Right hindlimb (tissue), 1 donor: ENCODE data around the gene COPS9.

ENCODE experiments used
- DNase-seq: peaks from one replicate; pipeline ENCODE4 v3.0.0-alpha.2; 2018

The COPS9 gene

DNA sequence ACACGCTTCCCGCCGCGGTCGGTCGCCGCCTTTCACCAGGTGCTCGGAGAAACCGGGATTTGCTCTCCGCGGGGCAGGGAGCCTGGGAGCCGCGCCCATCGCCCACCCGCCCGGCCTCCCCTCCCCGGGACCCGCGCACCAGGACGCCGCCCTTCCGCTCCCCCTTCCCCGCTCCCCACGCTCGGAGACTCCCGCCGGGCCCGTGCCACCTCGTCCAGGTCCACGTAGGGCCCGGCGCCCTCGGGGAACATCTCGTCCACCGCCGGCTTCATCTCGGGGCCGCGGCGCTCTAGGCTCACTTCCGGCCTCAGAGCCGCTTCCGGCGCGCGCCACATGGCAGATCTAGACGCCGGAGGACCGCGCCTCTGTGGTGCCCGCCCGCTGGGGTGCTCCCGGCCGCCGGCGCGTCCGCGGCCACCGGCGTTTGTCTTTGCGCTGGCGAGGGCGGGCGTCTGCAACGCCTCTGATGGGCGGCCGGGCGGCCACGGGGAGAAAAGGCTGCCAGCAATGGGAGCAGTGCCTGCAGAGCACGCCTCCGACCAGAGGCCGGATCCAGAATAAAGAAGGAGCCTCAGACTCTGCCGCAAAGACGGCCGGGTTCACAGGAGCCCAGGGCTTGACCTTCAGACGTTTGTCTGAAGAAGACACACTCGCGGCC is at the start of gene COPS9:
TSS of gene COPS9 (minus strand) at position 293 of the 658 bp plus-strand sequence. CDS start at position 272, 21 bp downstream.
- peak; percentile 92 for DNase-seq

DNA sequence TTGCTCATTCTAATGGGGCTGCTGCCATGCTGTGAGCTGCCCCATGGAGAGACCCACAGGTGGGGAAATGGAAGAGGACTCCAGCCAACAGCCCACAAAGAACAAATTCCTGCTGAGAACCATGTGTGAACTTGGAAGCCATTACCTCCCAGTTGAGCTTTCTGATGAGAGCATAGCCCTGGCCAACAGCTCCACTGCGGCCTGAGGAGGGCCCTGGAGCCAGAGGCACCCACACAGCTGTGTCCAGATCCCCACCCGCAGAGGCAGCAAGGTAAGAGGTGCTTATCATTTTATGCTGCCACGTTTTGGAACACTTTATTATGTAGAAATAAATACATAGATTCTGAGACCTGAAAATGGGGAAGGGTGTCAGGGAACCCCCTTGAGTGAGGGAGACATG is 48.6 kb upstream of the COPS9 start:
- DNase-seq = no peak

DNA sequence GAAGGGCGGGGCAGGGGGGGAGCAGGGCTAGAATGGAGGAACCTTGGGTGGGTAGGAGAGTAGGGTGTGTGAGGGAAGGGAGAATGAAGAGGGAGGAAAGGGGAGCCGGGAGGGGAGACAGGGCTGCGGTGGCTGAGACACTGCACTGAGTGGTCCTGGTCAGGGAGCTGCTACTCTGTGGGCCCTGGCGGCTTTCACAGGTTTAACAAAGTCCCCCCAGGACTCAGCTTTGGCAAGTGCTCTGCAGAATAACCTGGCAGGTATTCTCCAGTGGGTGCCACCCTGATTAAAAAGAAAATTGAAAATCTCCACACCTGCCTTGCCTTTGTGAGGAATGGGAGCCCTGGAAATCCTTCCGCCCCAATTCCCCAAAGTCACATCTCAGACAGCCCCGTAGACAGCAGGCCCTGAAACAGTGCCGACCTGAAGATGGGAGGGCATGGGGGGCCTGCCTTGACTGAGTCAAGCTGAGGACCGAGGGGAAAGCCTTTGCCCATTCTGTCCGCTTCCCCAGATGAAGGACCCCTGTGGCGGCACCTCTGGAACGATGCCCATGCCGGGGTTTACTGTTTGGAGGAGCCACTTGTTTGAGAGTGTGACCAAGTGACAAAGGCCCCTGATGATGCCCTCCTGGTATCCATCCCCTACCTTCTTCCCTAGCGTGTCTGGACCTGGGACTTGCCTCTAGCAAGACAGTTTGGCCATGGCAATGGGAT is 47.9 kb upstream of the COPS9 start:
- DNase-seq = no peak

GRCh38 chr2:240183006-240183874 is 47.1 kb upstream of the COPS9 start:
- DNase-seq = no peak

DNA sequence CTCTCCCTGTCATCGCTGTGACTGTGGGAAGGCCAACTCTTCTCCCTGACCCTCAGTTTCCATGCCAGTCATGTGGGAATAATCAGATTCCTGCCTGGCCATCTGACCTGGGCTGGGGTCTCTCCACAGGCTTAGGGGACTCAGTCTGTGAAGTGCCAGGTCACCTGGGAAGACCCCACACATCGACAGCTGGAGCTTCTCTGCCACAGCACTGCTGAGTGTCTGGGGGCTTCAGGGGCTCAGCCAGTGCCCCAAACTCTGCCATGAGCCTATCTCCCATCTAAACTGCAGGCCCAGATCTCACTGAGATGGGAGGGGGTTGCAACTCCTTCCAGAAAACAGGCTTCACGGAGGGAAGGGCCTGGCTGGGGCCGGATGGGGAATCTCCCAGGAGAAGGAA is 46.4 kb upstream of the COPS9 start:
- DNase-seq = no peak

- no peak for DNase-seq
Observed at GRCh38 chr2:240182001-240182400, 45.9 kb upstream of the COPS9 start.

- no peak for DNase-seq
Observed at GRCh38 chr2:240179941-240180666, 44.0 kb upstream of the COPS9 start.

- no peak for DNase-seq
Observed at GRCh38 chr2:240179186-240179815, 43.2 kb upstream of the COPS9 start.

- DNase-seq = no peak
Observed at GRCh38 chr2:240178564-240178963, 42.5 kb upstream of the COPS9 start.

DNA sequence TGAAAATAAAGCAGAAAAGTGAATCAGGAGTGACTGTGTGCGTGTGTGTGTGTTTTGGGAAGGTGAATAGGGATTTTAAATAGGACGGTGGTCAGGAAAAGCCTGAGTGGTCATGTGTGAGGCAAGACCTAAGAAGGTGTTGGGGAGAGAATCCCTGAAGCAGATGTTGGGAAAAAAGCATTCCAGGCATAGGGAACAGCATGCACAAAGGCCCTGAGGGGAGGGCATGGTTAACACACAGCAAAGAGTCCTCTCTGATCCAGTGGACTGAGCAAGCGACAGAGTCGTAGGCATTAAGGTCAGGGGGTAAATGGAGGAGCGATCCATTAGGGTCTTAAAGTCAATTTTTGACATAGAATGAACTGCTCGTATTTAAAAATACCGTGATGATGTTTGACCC is 38.4 kb upstream of the COPS9 start:
- DNase-seq = no peak

DNA sequence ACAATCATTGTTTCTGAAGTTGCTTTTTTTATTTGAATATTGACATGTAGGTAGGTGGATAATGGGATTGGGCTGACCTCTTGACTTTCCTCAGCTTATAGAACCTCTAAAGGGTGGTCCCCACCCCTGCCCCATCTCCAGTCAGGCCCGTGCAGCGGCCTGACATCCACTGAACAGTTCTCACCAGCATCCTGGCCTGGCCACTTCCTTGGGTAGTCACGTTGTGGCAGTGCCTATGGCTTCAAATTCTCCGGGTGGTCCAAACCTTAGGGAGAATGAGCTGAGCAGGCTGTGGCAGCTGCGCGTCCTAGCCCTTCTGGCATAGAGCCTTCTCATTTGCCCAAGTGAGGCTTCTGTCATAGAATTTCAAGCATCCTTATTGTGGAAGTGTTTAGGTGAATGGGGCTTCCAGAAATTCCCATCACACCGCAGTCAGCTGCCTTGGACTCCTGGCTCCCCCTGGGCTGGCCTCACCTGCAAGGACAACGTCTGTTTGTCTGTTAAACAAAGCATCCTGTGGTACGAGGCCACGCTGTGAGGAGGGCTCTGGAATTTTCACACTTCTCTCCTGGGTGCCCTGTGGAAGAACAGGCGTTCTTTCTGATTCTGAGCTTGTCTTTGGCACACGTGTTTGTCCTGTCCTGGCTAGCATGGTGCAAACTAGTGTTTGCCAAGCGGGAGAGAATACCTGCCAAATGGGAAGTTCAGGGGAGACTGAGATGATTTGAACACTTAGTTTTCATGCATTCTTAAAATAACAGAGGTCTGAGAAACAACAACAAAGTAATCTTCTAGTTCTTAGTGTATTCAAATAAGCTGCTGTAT is 36.2 kb upstream of the COPS9 start:
- DNase-seq = no peak

DNA sequence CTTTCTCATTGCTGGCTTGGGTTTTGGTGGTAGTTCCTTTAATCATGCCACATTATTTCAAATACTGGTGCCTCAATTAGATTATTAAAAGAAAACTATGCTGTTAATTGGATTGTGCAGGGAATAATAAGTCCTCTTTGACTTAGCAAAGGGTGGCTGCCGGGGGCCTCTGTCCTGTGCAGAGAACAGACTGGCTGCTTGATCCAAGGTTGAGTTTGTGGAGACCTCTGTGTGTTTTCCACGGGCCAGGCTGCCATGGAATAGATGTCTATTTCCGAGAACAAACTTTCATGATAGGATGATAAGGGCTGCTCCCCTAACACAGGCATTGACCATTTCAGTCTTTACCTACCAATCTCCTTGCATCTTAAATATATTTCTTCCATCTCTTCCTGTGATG is 34.8 kb upstream of the COPS9 start:
- no peak for DNase-seq

GRCh38 chr2:240170354-240170735 is 34.2 kb upstream of the COPS9 start:
- DNase-seq = no peak

DNA sequence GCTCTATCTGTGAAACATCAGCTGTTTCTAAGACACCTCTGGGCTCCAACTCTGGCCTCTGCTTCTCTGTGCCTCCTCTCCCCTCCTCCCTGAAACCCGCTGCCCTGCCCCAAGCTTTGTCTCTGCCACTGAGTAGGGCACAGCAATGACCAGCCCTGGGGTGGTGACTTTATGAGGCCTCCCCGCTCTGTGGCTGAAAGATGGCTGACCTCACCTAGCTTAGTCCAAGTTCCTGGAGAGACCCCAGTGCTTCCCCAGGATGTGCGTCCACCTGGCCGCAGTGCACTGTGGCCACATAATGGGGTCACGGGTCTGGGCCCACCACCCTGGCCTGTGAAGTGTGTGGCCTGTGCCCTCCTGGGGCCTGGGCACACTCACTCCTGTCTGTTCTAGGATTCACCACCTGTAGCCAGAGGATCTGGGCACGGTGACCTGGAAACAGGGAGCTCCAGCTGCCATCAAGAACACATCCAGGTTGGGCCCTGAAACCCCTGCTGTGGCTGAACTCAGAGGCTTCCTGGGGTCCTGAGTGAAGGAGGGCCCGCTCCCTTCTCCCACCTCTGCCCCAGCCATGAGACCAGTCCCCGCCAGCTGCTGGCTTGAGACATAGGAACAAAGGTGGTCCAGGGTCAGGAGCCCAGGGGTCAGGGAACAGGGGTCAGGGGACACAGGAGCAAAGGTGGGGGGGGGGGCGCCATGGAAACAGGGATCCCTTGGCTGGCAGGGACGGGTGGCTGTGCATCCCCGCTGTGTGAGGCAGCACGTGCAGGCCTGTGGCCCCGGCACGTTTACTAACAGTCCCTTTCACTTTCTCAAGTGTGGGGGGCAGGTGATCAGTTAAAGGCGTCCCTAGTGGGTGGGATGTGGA is 33.6 kb upstream of the COPS9 start:
- no peak for DNase-seq

- DNase-seq = no peak
Observed at GRCh38 chr2:240168546-240169361, 32.6 kb upstream of the COPS9 start.

DNA sequence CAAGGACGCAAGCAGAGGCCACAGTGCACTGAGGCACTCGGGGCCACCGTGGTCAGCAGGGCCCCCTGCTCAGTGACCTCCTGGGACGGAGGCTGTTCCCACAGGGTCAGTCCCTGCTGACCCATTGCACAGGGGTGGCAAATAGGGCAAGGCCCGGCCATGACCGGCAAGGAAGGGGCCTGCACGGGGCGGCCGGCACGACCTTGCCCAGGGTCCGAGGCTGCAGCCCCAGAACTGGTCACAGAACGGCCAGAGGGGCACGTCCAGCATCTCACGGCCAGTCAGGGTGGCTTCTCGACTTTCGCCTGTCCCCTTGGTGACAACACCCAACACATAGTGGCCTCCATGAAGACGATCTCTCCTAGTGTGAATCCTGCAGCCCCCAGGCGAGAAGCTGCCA is 31.9 kb upstream of the COPS9 start:
- DNase-seq = no peak

DNA sequence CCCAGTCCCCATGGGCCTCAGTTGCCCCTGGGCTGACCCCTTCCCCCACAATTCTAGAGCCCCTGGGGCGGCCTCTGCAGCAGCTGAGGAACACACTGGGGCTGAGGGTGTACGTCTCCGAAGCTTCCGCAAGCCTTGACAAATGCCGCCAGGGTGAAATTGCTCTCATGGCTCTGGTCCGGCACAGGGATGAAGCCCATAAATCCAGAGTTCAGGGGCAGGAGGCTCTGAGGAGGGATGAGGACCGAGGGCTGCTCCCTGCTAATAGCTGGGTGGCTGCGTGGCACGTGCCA is 31.4 kb upstream of the COPS9 start:
- DNase-seq = no peak

- DNase-seq = peak; percentile 6
Observed at GRCh38 chr2:240166761-240167587, 30.9 kb upstream of the COPS9 start.

DNA sequence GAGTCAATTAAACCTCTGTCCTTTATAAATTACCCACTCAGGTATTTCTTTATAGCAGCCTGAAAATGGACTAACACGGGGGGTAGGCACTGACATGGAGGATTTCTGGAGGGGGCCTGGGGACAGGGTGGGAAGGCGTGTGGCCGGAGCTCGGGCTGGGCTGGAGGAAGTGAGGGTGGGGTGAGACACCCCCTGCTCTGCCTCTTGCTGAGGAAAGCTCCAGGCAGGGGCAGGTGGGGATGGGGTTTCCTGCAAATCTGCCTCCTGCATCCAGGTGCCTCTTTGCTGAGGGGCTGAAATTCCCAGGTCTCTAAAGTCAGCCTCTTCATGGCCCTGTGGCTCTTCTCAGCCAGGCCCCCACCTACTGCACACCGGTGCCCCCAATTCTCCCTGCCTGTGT is 30.1 kb upstream of the COPS9 start:
- DNase-seq = peak; percentile 1
